GM19452 (cell line): Measurements from ENCODE around the gene ATRNL1.

Experiments used
- ATAC-seq: cut with Tn5 transposase; IDR thresholded peaks from one replicate; pipeline ENCODE4 v1.9.1; 2021; ENCODE audit not compliant: unreplicated experiment

Gene ATRNL1

DNA sequence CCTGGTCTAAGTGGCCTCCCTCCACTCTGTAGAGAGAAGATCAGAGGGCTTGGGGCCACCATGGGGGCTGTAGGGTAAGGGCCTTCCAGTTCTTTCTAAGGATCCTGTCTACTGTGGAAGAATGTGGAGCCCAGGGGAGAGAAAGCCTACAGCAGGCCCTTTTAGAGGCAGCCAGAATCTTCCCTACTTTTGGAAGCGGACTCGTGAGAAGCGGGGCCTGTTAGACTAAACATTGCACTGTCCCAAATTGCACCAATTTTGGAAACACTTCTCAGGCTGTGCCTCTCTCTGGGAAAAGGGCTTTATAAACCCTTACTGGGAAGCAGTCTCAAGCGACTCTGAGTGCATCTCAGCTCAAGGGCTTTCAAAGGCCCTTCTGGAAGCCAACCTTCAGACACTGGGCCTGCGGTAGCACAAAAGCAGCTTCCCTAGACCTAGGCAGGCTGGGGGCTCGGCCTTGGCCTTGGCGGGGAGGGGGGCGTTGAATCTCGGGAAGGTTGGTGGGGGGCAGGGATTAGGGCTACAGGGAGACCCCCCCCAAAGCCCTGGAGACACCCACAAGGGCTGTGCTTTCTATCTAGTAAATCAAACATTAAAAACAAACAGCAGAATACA, 881.8 kb downstream of the ATRNL1 start:
- ATAC-seq, result no peak

GRCh38 chr10:115975506-115975905, 882.3 kb downstream of the ATRNL1 start:
- no peak for ATAC-seq

DNA sequence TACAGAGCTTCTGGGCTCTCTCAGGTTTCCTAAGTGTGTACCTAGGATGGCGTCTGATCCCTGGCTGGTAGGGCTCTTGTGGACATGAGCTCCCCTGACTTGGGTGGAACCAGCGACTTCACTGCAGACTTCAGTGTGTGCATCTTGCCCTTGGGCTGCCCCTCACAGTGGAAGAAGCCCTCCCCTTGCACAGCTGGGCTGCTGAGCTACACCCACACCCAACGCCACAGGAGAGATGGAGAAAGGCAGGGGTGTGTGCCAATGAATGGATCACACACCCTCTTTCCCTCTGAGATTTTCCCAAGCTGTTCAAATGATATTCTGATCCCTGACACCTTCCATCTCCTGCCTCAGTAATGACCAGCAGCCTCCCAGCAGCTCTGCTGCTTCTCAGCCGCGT, 883.2 kb downstream of the ATRNL1 start:
- no peak for ATAC-seq

DNA sequence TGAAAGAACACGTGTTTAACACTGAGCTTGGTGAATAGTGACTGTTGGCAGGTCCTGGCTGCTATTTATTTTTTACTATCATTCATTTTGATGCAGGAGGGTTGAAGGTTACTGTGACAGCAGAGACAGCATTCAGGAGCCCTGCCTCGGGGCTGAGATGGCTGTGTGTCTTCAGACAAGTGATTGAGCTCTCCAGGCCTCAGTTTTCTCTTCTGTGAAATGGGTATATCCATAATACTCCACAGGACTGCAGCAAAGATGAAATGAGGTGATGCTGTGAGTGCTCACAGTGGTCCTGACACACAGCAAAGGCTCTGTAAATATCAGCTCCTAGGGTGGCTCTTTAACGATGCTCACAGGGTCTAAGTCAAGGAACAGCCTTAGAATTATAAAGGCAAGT, 884.7 kb downstream of the ATRNL1 start:
- ATAC-seq, result no peak

- ATAC-seq, result no peak
Observed at GRCh38 chr10:115979576-115979975, 886.4 kb downstream of the ATRNL1 start.

DNA sequence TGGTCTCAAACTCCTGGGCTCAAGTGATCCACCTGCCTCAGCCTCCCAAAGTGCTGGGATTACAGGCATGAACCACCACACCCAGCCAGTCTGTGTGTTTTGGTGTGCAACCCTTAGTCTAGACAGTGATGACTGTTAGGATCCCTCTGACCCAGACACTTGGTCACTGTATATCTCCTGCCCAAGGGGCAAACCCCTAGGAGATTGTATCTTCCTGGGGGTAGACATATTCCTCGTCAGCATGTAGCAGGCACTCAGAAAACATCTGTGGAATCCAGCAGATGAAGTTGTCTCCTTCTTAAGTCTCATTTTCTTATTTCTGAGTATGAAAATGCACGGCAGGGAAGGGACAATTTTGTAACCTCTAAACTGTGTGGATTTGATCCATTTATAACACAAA, 887.3 kb downstream of the ATRNL1 start:
- ATAC-seq, result no peak

DNA sequence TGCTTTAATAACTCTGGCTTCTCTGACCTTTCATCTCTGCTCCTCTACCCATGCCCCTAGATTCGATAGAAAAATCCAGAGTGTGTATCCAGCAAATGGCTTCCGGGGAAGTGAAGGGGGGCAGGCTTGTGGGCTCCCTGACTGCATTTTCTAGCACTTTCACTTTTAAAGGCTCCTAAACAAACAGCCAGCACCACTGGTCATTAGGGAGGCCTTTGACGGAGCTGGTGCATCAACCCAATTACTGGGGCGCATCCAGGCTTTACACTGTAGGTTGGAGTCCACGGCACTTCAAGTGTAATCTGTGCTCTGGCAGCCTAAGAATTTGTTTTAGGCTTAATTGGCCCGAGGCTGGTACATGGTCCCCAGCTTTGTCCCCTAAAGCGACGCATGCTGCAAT, 887.9 kb downstream of the ATRNL1 start:
- ATAC-seq, result no peak

GRCh38 chr10:115982076-115982475, 888.9 kb downstream of the ATRNL1 start:
- ATAC-seq, result no peak

GRCh38 chr10:115982526-115982925, 889.4 kb downstream of the ATRNL1 start:
- ATAC-seq, result no peak

- no peak for ATAC-seq
Observed at GRCh38 chr10:115985786-115986185, 892.6 kb downstream of the ATRNL1 start.

DNA sequence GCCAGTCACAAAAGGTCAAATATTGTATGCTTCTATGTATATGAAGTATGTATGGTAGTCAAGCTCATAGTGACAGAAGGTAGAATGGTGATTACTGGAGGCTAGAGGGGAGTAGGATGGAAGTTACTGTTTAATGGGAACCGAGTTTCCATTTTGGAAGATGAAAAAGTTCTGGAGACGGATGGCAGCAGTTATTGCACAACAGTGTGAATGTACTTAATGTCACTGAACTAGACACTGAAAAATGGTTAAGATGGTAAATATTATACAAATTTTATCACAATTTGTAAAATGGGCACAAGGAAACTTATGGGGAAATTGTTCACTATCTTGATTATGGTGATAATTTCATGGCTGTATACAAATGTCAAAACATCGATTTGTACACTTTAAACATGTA, 895.2 kb downstream of the ATRNL1 start:
- ATAC-seq, result no peak

GRCh38 chr10:115989621-115990020, 896.5 kb downstream of the ATRNL1 start:
- no peak for ATAC-seq

- no peak for ATAC-seq
Observed at GRCh38 chr10:115992236-115992986, 899.2 kb downstream of the ATRNL1 start.

- no peak for ATAC-seq
Observed at GRCh38 chr10:115996031-115996430, 902.9 kb downstream of the ATRNL1 start.

DNA sequence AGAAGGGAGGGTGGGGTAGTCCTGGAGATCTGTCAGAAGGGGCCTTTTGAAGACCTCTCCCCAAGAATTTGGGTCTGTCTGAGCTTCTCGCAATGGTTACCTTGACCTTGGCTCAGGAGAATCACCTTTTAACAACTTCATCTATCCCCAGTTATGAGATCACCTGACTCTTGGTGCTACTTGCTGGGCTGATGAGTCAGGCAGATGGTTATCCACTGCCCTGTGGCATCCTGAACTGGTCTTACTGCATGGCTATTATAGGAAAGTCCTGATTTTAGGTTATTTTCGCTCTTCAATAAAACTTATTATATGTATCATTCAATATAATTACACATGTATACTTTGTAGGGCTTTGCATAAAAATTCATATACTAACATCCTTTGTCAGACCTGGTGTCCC, 905.1 kb downstream of the ATRNL1 start:
- ATAC-seq, result no peak
